GM18867 (cell line): Measurements from ENCODE around the gene AIG1.
"Not testable (repeated sequence)": the region's sequence is repeated elsewhere in the genome, so short reads cannot be mapped to it uniquely, and the experiment has no call there.

Experiments used
- ATAC-seq: cut with Tn5 transposase; IDR thresholded peaks from one replicate; pipeline ENCODE4 v1.9.1; 2021; ENCODE audit warnings: mild to moderate bottlenecking, moderate library complexity; ENCODE audit not compliant: unreplicated experiment

AIG1 gene

GRCh38 chr6:143125864-143126573 is 65.3 kb downstream of the AIG1 start:
- peak; percentile 29 for ATAC-seq

GRCh38 chr6:143126574-143126941 is 65.9 kb downstream of the AIG1 start:
- ATAC-seq, result peak; percentile 75

- no peak for ATAC-seq
These were observed 67.4 kb downstream of the AIG1 start for GRCh38 chr6:143127941-143128680.

- no peak for ATAC-seq
These were observed 68.0 kb downstream of the AIG1 start for GRCh38 chr6:143128681-143129015.

GRCh38 chr6:143130928-143131327 is 70.2 kb downstream of the AIG1 start:
- ATAC-seq, result no peak

GRCh38 chr6:143135325-143135724 is 74.6 kb downstream of the AIG1 start:
- no peak for ATAC-seq

GRCh38 chr6:143135797-143136561 is 75.3 kb downstream of the AIG1 start:
- no peak for ATAC-seq

GRCh38 chr6:143136647-143137046 is 76.0 kb downstream of the AIG1 start:
- no peak for ATAC-seq

GRCh38 chr6:143139239-143139784 is 78.6 kb downstream of the AIG1 start:
- no peak for ATAC-seq

GRCh38 chr6:143139884-143140283 is 79.2 kb downstream of the AIG1 start:
- ATAC-seq, result not testable (repeated sequence)

GRCh38 chr6:143140767-143141166 is 80.1 kb downstream of the AIG1 start:
- no peak for ATAC-seq

- ATAC-seq, result no peak
These were observed 80.8 kb downstream of the AIG1 start for GRCh38 chr6:143141442-143141841.

- ATAC-seq, result peak; percentile 77
These were observed 85.6 kb downstream of the AIG1 start for GRCh38 chr6:143146186-143146851.

GRCh38 chr6:143149771-143150170 is 89.1 kb downstream of the AIG1 start:
- ATAC-seq, result no peak

GRCh38 chr6:143150281-143150680 is 89.6 kb downstream of the AIG1 start:
- no peak for ATAC-seq

- ATAC-seq, result no peak
These were observed 90.7 kb downstream of the AIG1 start for GRCh38 chr6:143151381-143151780.

- ATAC-seq, result no peak
These were observed 95.0 kb downstream of the AIG1 start for GRCh38 chr6:143155681-143156080.

GRCh38 chr6:143157131-143157530 is 96.4 kb downstream of the AIG1 start:
- no peak for ATAC-seq

GRCh38 chr6:143158113-143158581 is 97.5 kb downstream of the AIG1 start:
- ATAC-seq, result no peak

- ATAC-seq, result no peak
These were observed 98.3 kb downstream of the AIG1 start for GRCh38 chr6:143159001-143159400.

- ATAC-seq, result no peak
These were observed 99.3 kb downstream of the AIG1 start for GRCh38 chr6:143160015-143160414.
